K562 (cell line): ENCODE measurements around the gene GAB4. TPM values are rescaled to one million over a fixed set of nuclear protein-coding genes. Genes with fewer than 3 reads are reported as not detected.

Source experiments
- BRD4 ChIP-seq: fragments of 200-600 bp; sonication (generic); IDR thresholded peaks from 2 replicates; pipeline ENCODE4 v1.6.1; 2017; ENCODE audit warnings: inconsistent platforms
- CTCFL ChIP-seq: IDR thresholded peaks from 2 replicates; pipeline ENCODE4 v1.6.1; 2011; ENCODE audit warnings: borderline replicate concordance, low read depth, mild to moderate bottlenecking, moderate library complexity, low read length; ENCODE audit not compliant: insufficient read depth, poor library complexity, severe bottlenecking
- DNMT1 ChIP-seq: fragments of 450-650 bp; IDR thresholded peaks from 2 replicates; pipeline ENCODE4 v1.6.1; 2016; ENCODE audit warnings: antibody characterized with exemption, mild to moderate bottlenecking
- IRF2 ChIP-seq: sonication (generic); formaldehyde crosslinking; IDR thresholded peaks from 2 replicates; pipeline ENCODE4 v1.8.1; 2022; ENCODE audit warnings: mild to moderate bottlenecking, missing genetic modification reagents
- JUND ChIP-seq, 2 experiments: IDR thresholded peaks; 2 replicates in 1 of 2; 3 replicates in 1 of 2; pipeline ENCODE4 v1.6.1; 2011; ENCODE audit warnings: borderline replicate concordance in 2 of 2, low read depth in 2 of 2, low read length in 2 of 2, improper control_type of control experiment in 1 of 2, missing biosample characterization in 1 of 2, missing genetic modification characterization in 1 of 2, missing genetic modification reagents in 1 of 2
- MGA ChIP-seq: fragments of 450-650 bp; IDR thresholded peaks from 2 replicates; pipeline ENCODE4 v1.6.1; 2016; ENCODE audit warnings: mild to moderate bottlenecking, moderate library complexity
- RAD21 ChIP-seq, 2 experiments: fragments of 250-450 bp in 1 of 2; fragments of 450-650 bp in 1 of 2; sonication (Bioruptor Pico) in 1 of 2; formaldehyde crosslinking in 1 of 2; IDR thresholded peaks in 1 of 2; conservative IDR thresholded peaks in 1 of 2; 2 replicates each; pipeline versions ENCODE4 v1.4.0 to v1.8.0; 2020 to 2022; ENCODE audit warnings: mild to moderate bottlenecking in 2 of 2, moderate library complexity in 1 of 2
- SMARCB1 ChIP-seq: IDR thresholded peaks from 2 replicates; pipeline ENCODE4 v1.6.1; 2011; ENCODE audit warnings: improper control_type of control experiment, low read depth; ENCODE audit not compliant: insufficient read length
- polyA plus RNA-seq, 8 experiments: library from polyadenylated mRNA; depleted of rRNA in 4 of 8; stranded (reverse) in 5 of 8; unstranded in 3 of 8; fragments of >200 nt; fragmentation: Nextera tagmentation in 2 of 8; fragmentation: Illumina TruSeq in 1 of 8; extraction: Ambion mirVana in 2 of 8; extraction: Trizol in 1 of 8; gene quantifications; 2 replicates each; pipeline versions ENCODE4 v1.2.1 to v1.2.3, GENCODE V29; 2011 to 2014; ENCODE audit warnings: inconsistent platforms in 1 of 8, missing spikeins in 1 of 8
- total RNA-seq, 7 experiments: library from RNA; depleted of rRNA in 6 of 7; stranded (reverse); fragments of >200 nt in 6 of 7; fragmentation: Illumina TruSeq in 2 of 7; extraction: Trizol in 2 of 7; gene quantifications; 2 replicates each; pipeline versions ENCODE4 v1.2.1 to v1.2.3, GENCODE V29; 2011 to 2021; ENCODE audit warnings: low replicate concordance in 1 of 7

GAB4 gene
- total and polyA plus RNA-seq, 9 of the 15 experiments (the other 6 are each of a cell fraction or from before 2014, with no cell fraction given), result 0.04 to 0.11 (median 0.04) TPM; not detected in 6

GRCh38 chr22:16917144-16918003, 90.6 kb downstream of the GAB4 start (continued):
- no peak for TF ChIP-seq MGA
- no peak for TF ChIP-seq IRF2 (CRISPR knock-in tag)
- 0 out of 2 replicates have a peak, but pooled peaks have one; percentile 39 for TF ChIP-seq JUND (IDR thresholded peaks at IDR 0.05; ENCODE audit: borderline replicate concordance, low read depth, low read length)
- TF ChIP-seq JUND (tag; IDR thresholded peaks at IDR 0.05; ENCODE audit: borderline replicate concordance, low read depth, low read length), result no peak
- no peak for TF ChIP-seq SMARCB1
- TF ChIP-seq RAD21 (CRISPR knock-in tag; conservative IDR thresholded peaks at IDR 0.05 in 1 of 2, IDR thresholded peaks at IDR 0.05 in 1 of 2), result peak; percentile 61 to 80
- TF ChIP-seq CTCFL, result peak; percentile 20
- no peak for TF ChIP-seq BRD4
- no peak for TF ChIP-seq DNMT1
